Bronchial epithelial cell (primary cell): ENCODE measurements around the gene CTCF. TPM values are rescaled to one million over a fixed set of nuclear protein-coding genes. Genes with fewer than 3 reads are reported as not detected.

ENCODE experiments used
- DNase-seq: peaks from one replicate; pipeline ENCODE4 v3.0.0-alpha.2; 2010; ENCODE audit warnings: low read depth
- FAIRE-seq: peaks from 2 replicates; lab custom pipeline; 2011; peaks lifted over from hg19 to GRCh38; lab: Jason Lieb, UNC
- H3K27me3 ChIP-seq: 2 replicates; pipeline ENCODE4 v1.5.1; 2011; ENCODE audit warnings: low read length; ENCODE audit not compliant: control insufficient read depth, insufficient read depth
- H3K36me3 ChIP-seq: 2 replicates; pipeline ENCODE4 v1.5.1; 2011; ENCODE audit warnings: low read length; ENCODE audit not compliant: control insufficient read depth, insufficient read depth
- H3K4me3 ChIP-seq: 2 replicates; pipeline ENCODE4 v1.5.1; 2011; ENCODE audit warnings: mild to moderate bottlenecking, low read depth, low read length, control low read depth
- CTCF ChIP-seq: IDR thresholded peaks from 2 replicates; pipeline ENCODE4 v1.5.1; 2011; ENCODE audit warnings: mild to moderate bottlenecking, moderate library complexity, low read length, control low read depth, inconsistent platforms; ENCODE audit not compliant: insufficient read depth, severe bottlenecking
- total RNA-seq: library from RNA; depleted of rRNA; stranded (reverse); fragments of >200 nt; gene quantifications from 2 replicates; pipeline ENCODE4 v1.2.1, GENCODE V29; 2014

The CTCF gene
- total RNA-seq, 1 donor from 2014 or later, result 21.1 TPM

- H3K36me3 ChIP-seq, result peaks cover 5% of the 10 kb centered on the region
- no peak for TF ChIP-seq CTCF
- peaks cover 23% of the 10 kb centered on the region for H3K27me3 ChIP-seq
- DNase-seq (no peak), FAIRE-seq (no peak)
- no peak overlapping the region for H3K4me3 ChIP-seq
Observed at GRCh38 chr16:67655363-67655762, 93.0 kb downstream of the CTCF start.

GRCh38 chr16:67656344-67657016 lies 94.2 kb downstream of the CTCF start:
- Histone ChIP-seq H3K27me3 (peaks cover 16% of the 10 kb centered on the region), H3K36me3 (peaks cover 5% of the 10 kb centered on the region), H3K4me3 (no peak overlapping the region)
- no peak for TF ChIP-seq CTCF
- DNase-seq, result no peak
- no peak for FAIRE-seq

GRCh38 chr16:67657017-67657608 lies 94.8 kb downstream of the CTCF start:
- TF ChIP-seq CTCF, result no peak
- FAIRE-seq, result no peak
- Histone ChIP-seq H3K27me3 (peaks cover 11% of the 10 kb centered on the region), H3K36me3 (peaks cover 5% of the 10 kb centered on the region), H3K4me3 (no peak overlapping the region)
- DNase-seq, result no peak

GRCh38 chr16:67657751-67658518 lies 95.6 kb downstream of the CTCF start:
- peaks cover 8% of the 10 kb centered on the region for H3K27me3 ChIP-seq
- FAIRE-seq (no peak), DNase-seq (no peak)
- H3K36me3 ChIP-seq, result peaks cover 6% of the 10 kb centered on the region
- TF ChIP-seq CTCF, result no peak
- H3K4me3 ChIP-seq, result no peak overlapping the region

- FAIRE-seq (no peak), DNase-seq (no peak)
- Histone ChIP-seq H3K4me3 (peak overlapping the region; percentile 98), H3K27me3 (peaks cover 2% of the 10 kb centered on the region), H3K36me3 (peaks cover 7% of the 10 kb centered on the region)
- no peak for TF ChIP-seq CTCF
Observed at GRCh38 chr16:67658849-67659674, 96.7 kb downstream of the CTCF start.
